ENCODE measurements around the gene AMPH.
"Not testable (repeated sequence)": the region's sequence is repeated elsewhere in the genome, so short reads cannot be mapped to it uniquely, and the experiment has no call there.

AMPH gene

DNA sequence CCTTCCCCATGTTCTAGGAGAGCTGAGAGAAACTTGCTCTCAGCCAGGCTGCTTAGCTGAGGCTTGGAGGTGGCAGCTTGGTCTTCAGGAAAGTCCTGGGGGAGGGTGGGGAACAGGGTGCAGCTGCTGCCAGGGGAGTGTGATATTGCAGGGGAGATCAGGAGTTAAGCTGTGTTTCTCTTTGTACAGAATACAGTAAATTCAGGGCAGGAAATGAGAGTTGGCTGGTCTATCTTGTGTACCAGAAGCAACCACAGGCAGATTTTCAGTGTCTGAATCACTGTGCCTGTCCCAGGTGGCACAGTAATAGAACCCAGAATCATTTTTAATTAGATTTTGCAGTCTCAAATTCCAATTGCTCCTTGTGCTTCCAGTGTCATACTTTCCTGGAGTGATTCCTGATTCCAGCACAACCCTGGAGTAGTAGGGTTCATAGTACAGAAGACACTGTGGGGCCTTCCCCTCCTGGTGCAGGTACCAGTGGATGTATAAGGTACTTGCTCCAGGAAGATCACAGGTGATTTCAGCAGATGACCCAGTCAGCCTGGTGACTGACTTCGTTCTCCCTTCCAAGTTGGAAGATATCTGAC, 263.8 kb downstream of the AMPH start:
- peak overlapping the region; percentile 20 for H3K27ac ChIP-seq (replicated peaks)
- DNase-seq (ENCODE audit: low read depth in 1 of 2, low spot score in 1 of 2), result no peak

DNA sequence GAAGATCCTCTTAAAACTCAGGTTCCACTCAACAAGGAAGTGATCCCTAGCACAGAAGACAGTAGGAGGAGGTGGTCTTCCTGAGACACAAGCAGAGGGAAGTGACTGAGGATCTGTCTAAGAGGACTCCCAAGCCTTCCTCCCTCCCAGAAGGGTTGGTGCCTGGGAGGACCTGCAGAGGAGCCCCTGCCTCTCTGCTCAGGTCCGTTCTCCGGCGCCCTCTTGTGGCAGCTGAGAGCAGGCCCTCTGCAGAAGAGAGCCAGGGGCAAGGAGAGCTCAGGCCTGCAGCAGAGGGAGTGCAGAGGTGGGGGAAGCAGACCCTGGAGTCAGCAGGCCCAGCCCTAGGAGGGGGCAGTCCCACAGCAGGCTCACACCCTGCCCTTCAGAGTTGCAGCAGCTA, 267.8 kb downstream of the AMPH start:
- H3K27me3 ChIP-seq (ENCODE audit: insufficient read depth, poor library complexity, severe bottlenecking); H3K4me3 ChIP-seq (replicated peaks; ENCODE audit: insufficient read depth, low read length); H3K27ac ChIP-seq (replicated peaks): not testable (repeated sequence)
- DNase-seq (ENCODE audit: low read depth in 1 of 2, low spot score in 1 of 2), result peak; percentile 74 to 83
- 0 out of 2 replicates have a peak, but pooled peaks have one; percentile 20 for TF ChIP-seq SPI1 (IDR thresholded peaks at IDR 0.05; ENCODE audit: borderline replicate concordance, low read depth)
- TF ChIP-seq, protein P1, sequence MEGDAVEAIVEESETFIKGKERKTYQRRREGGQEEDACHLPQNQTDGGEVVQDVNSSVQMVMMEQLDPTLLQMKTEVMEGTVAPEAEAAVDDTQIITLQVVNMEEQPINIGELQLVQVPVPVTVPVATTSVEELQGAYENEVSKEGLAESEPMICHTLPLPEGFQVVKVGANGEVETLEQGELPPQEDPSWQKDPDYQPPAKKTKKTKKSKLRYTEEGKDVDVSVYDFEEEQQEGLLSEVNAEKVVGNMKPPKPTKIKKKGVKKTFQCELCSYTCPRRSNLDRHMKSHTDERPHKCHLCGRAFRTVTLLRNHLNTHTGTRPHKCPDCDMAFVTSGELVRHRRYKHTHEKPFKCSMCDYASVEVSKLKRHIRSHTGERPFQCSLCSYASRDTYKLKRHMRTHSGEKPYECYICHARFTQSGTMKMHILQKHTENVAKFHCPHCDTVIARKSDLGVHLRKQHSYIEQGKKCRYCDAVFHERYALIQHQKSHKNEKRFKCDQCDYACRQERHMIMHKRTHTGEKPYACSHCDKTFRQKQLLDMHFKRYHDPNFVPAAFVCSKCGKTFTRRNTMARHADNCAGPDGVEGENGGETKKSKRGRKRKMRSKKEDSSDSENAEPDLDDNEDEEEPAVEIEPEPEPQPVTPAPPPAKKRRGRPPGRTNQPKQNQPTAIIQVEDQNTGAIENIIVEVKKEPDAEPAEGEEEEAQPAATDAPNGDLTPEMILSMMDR (IDR thresholded peaks at IDR 0.05; ENCODE audit: insufficient read depth, low read length), result peak; percentile 42

More for the DNA sequence above, 263.8 kb downstream of the AMPH start:
- TF ChIP-seq, protein P1 (IDR thresholded peaks at IDR 0.05; ENCODE audit: insufficient read depth, low read length), result no peak
- TF ChIP-seq, protein P2, sequence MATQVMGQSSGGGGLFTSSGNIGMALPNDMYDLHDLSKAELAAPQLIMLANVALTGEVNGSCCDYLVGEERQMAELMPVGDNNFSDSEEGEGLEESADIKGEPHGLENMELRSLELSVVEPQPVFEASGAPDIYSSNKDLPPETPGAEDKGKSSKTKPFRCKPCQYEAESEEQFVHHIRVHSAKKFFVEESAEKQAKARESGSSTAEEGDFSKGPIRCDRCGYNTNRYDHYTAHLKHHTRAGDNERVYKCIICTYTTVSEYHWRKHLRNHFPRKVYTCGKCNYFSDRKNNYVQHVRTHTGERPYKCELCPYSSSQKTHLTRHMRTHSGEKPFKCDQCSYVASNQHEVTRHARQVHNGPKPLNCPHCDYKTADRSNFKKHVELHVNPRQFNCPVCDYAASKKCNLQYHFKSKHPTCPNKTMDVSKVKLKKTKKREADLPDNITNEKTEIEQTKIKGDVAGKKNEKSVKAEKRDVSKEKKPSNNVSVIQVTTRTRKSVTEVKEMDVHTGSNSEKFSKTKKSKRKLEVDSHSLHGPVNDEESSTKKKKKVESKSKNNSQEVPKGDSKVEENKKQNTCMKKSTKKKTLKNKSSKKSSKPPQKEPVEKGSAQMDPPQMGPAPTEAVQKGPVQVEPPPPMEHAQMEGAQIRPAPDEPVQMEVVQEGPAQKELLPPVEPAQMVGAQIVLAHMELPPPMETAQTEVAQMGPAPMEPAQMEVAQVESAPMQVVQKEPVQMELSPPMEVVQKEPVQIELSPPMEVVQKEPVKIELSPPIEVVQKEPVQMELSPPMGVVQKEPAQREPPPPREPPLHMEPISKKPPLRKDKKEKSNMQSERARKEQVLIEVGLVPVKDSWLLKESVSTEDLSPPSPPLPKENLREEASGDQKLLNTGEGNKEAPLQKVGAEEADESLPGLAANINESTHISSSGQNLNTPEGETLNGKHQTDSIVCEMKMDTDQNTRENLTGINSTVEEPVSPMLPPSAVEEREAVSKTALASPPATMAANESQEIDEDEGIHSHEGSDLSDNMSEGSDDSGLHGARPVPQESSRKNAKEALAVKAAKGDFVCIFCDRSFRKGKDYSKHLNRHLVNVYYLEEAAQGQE (IDR thresholded peaks at IDR 0.05; ENCODE audit: insufficient replicate concordance, low read depth), result no peak
- TF ChIP-seq GABPA (IDR thresholded peaks at IDR 0.05; ENCODE audit: low read depth), result no peak
- no peak for TF ChIP-seq SPI1 (IDR thresholded peaks at IDR 0.05; ENCODE audit: borderline replicate concordance, low read depth)
- no peak for TF ChIP-seq POLR2AphosphoS5 (IDR thresholded peaks at IDR 0.05; ENCODE audit: low read depth)
- Histone ChIP-seq H3K4me3 (replicated peaks; ENCODE audit: insufficient read depth, low read length) (no peak overlapping the region), H3K27me3 (ENCODE audit: insufficient read depth, poor library complexity, severe bottlenecking) (no peaks in the 10 kb centered on the region)

DNA sequence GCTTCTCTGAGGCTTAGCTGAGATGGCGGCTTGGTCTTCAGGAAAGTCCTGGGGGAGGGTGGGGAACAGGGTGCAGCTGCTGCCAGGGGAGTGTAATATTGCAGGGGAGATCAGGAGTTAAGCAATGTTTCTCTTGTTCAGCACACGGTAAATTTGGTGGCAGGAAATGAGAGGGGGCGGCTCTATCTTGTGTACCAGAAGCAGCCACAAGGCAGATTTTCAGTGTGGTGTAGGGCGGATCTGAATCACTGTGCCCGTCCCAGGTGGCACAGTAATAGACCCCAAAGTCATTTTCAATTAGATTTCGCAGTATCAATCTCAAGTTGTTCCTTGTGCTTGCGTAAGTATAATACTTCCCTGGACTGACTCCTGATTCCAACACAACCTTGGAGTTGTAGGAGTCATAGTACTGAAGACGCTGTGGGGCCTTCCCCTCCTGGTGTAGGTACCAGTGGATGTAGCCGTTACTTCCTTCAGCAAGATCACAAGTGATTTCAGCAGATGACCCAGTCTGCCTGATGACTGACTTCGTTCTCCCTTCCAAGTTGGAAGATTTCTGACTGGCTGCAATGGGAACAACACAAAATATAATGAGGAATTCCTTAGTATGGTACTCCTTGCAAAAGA, 268.4 kb downstream of the AMPH start:
- not testable (repeated sequence) for H3K4me3 ChIP-seq (replicated peaks; ENCODE audit: insufficient read depth, low read length); H3K27ac ChIP-seq (replicated peaks); H3K27me3 ChIP-seq (ENCODE audit: insufficient read depth, poor library complexity, severe bottlenecking)
- TF ChIP-seq POLR2AphosphoS5 (IDR thresholded peaks at IDR 0.05; ENCODE audit: low read depth), result peak; percentile 74
- peak in 1 of 2 experiments; percentile 77 for DNase-seq (ENCODE audit: low read depth in 1 of 2, low spot score in 1 of 2)

DNA sequence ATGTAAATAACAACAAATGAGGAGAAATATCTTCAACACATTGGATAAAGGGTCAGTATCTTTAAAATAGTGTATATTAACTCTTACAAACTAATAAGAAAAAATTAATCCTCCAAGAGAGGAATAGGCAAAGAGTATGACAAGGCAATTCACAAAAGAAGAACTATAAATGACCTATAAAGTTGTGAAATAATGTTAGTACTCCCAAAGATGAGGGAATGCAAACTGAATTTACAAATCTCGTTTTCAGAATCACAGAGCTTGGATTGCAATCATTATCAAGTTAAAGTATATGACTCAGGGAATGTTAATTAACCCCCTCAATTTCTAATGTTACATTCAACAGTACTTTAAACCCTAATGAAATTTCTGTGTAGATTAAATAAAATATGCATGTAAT, 270.4 kb downstream of the AMPH start:
- Histone ChIP-seq H3K27ac (replicated peaks) (no peak overlapping the region), H3K4me3 (replicated peaks; ENCODE audit: insufficient read depth, low read length) (no peak overlapping the region), H3K27me3 (ENCODE audit: insufficient read depth, poor library complexity, severe bottlenecking) (no peaks in the 10 kb centered on the region)
- TF ChIP-seq POLR2AphosphoS5 (IDR thresholded peaks at IDR 0.05; ENCODE audit: low read depth), result no peak
- TF ChIP-seq SPI1 (IDR thresholded peaks at IDR 0.05; ENCODE audit: borderline replicate concordance, low read depth), result no peak
- TF ChIP-seq, protein P2 (IDR thresholded peaks at IDR 0.05; ENCODE audit: insufficient replicate concordance, low read depth), result no peak
- DNase-seq (ENCODE audit: low read depth in 1 of 2, low spot score in 1 of 2), result no peak

- not testable (repeated sequence) for H3K4me3 ChIP-seq (replicated peaks; ENCODE audit: insufficient read depth, low read length); H3K27me3 ChIP-seq (ENCODE audit: insufficient read depth, poor library complexity, severe bottlenecking)
- DNase-seq (ENCODE audit: low read depth in 1 of 2, low spot score in 1 of 2), result peak; percentile 54 to 94
- H3K27ac ChIP-seq (replicated peaks), result peak overlapping the region; percentile 49
These were observed 272.0 kb downstream of the AMPH start for GRCh38 chr7:38359071-38359601.

DNA sequence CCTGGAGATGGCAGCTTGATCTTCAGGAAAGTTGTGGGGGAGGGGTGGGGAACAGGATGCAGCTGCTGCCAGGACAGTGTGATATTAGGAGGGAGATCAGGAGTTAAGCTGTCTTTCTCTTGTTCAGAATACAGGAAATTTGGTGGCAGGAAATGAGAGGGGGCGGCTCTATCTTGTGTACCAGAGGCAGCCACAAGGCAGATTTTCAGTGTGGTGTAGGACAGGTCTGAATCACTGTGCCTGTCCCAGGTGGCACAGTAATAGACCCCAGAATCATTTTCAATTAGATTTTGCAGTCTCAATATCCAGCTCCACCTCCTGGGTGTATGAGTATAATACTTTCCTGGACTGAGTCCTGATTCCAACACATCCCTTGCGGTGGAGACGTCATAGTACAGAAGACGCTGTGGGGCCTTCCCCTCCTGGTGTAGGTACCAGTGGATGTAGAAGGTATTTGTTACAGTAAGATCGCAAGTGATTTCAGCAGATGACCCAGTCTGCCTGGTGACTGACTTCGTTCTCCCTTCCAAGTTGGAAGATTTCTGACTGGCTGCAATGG, 272.8 kb downstream of the AMPH start:
- H3K27ac ChIP-seq (replicated peaks); DNase-seq (ENCODE audit: low read depth in 1 of 2, low spot score in 1 of 2); H3K27me3 ChIP-seq (ENCODE audit: insufficient read depth, poor library complexity, severe bottlenecking); H3K4me3 ChIP-seq (replicated peaks; ENCODE audit: insufficient read depth, low read length): not testable (repeated sequence)

All from HL-60 (cell line).